SH-SY5Y (cell line): ENCODE measurements around the gene PARD6G.

Experiments
- GATA2 ChIP-seq: IDR thresholded peaks from 2 replicates; pipeline ENCODE4 v1.6.1; 2011; ENCODE audit warnings: mild to moderate bottlenecking, low read depth, low read length
- GATA3 ChIP-seq: IDR thresholded peaks from 2 replicates; pipeline ENCODE4 v1.6.1; 2011; ENCODE audit warnings: low read depth, mild to moderate bottlenecking, low read length, moderate library complexity

- TF ChIP-seq GATA2 (no peak), GATA3 (no peak)
These were observed 18.0 kb downstream of the PARD6G start for GRCh38 chr18:80229363-80229762.
